Calu3 (cell line): ENCODE data around the gene BLOC1S4. TPM values are rescaled to one million over a fixed set of nuclear protein-coding genes. Genes with fewer than 3 reads are reported as not detected.
A peak's percentile ranks its signal among the peaks of the same experiment; 100 is the strongest.

Experiments
- BruUV-seq: library from RNA; stranded (reverse); fragments of 400-500 nt; replicated peaks from 2 replicates; lab custom pipeline; 2021; lab: Mats Ljungman, UMichigan
- CTCF ChIA-PET: fragments of 300-600 bp; sonication (Branson Sonifier 250); formaldehyde crosslinking; loops from one replicate; lab custom pipeline; 2022; ENCODE audit warnings: antibody characterized with exemption; lab: Charles Lee
- DNase-seq: peaks from one replicate; pipeline ENCODE4 v3.0.0; 2022
- H3K27ac Mint-ChIP-seq: one replicate; pipeline ENCODE4 v1.8.0; 2022; ENCODE audit warnings: mixed read lengths; ENCODE audit not compliant: unreplicated experiment
- H3K27me3 Mint-ChIP-seq: one replicate; pipeline ENCODE4 v1.8.0; 2022; ENCODE audit warnings: mixed read lengths; ENCODE audit not compliant: unreplicated experiment
- H3K36me3 Mint-ChIP-seq: one replicate; pipeline ENCODE4 v1.8.0; 2022; ENCODE audit warnings: mild to moderate bottlenecking, moderate library complexity, mixed read lengths; ENCODE audit not compliant: insufficient read depth, unreplicated experiment
- H3K4me1 Mint-ChIP-seq: one replicate; pipeline ENCODE4 v1.8.0; 2022; ENCODE audit warnings: mild to moderate bottlenecking, low read depth, mixed read lengths; ENCODE audit not compliant: unreplicated experiment
- H3K4me3 Mint-ChIP-seq: one replicate; pipeline ENCODE4 v1.8.0; 2022; ENCODE audit warnings: mild to moderate bottlenecking, low read depth, moderate library complexity, mixed read lengths; ENCODE audit not compliant: unreplicated experiment
- H3K9me3 Mint-ChIP-seq: one replicate; pipeline ENCODE4 v1.8.0; 2022; ENCODE audit warnings: low read depth, mixed read lengths; ENCODE audit not compliant: unreplicated experiment
- CTCF ChIP-seq: fragments of 200-600 bp; IDR thresholded peaks from one replicate; pipeline ENCODE4 v1.8.0; 2022; ENCODE audit warnings: antibody characterized with exemption; ENCODE audit not compliant: unreplicated experiment
- intact Hi-C: fragments of 100-400 bp; cut with micrococcal nuclease; formaldehyde crosslinking; loops from one replicate; pipeline ENCODE4 v1.10.0; 2022; ENCODE audit not compliant: unreplicated experiment
- total RNA-seq: library from RNA; stranded (reverse); gene quantifications from 2 replicates; pipeline ENCODE4 v1.2.3, GENCODE V29; 2022

The BLOC1S4 gene
- total RNA-seq, 1 experiment from 2014 or later: 9.2 TPM

- no TSS peak for BruUV-seq
- no peak overlapping the region for H3K27ac Mint-ChIP-seq
- H3K27me3 Mint-ChIP-seq: no peaks in the 10 kb centered on the region
- no peak for DNase-seq
- CTCF ChIA-PET: no interaction called here
- intact Hi-C loops: no loop called here
- peaks cover 26% of the 10 kb centered on the region for H3K36me3 Mint-ChIP-seq
- no peaks in the 10 kb centered on the region for H3K9me3 Mint-ChIP-seq
- peaks cover 25% of the 10 kb centered on the region for H3K4me1 Mint-ChIP-seq
- no peak for TF ChIP-seq CTCF
- no peak overlapping the region for H3K4me3 Mint-ChIP-seq
Observed at GRCh38 chr4:6686104-6686787, 29.7 kb upstream of the BLOC1S4 start.

- H3K27ac Mint-ChIP-seq: peak overlapping the region; percentile 96
- H3K9me3 Mint-ChIP-seq: no peaks in the 10 kb centered on the region
- intact Hi-C loops: loop anchor here (2.0 kb wide), 1 partner anchor 13 kb away; a partner anchor contains a TSS
- no TSS peak for BruUV-seq
- peaks cover 34% of the 10 kb centered on the region for H3K36me3 Mint-ChIP-seq
- no peaks in the 10 kb centered on the region for H3K27me3 Mint-ChIP-seq
- H3K4me1 Mint-ChIP-seq: peaks cover 34% of the 10 kb centered on the region
- CTCF ChIA-PET: interaction anchor here (0.6 to 3.1 kb wide), 5 partner anchors 13 to 1104 kb away, joined by 4 to 26 read pairs (median 5); no protein-coding TSS in a partner anchor
- H3K4me3 Mint-ChIP-seq: peak overlapping the region; percentile 60
- DNase-seq: peak; percentile 36
- TF ChIP-seq CTCF: no peak
Observed at GRCh38 chr4:6687947-6688878, 27.8 kb upstream of the BLOC1S4 start.

GRCh38 chr4:6688879-6689505 lies 27.0 kb upstream of the BLOC1S4 start:
- H3K36me3 Mint-ChIP-seq: peaks cover 42% of the 10 kb centered on the region
- TF ChIP-seq CTCF: no peak
- DNase-seq: peak; percentile 78
- peak overlapping the region; percentile 96 for H3K27ac Mint-ChIP-seq
- H3K4me1 Mint-ChIP-seq: peaks cover 38% of the 10 kb centered on the region
- peak overlapping the region; percentile 60 for H3K4me3 Mint-ChIP-seq
- BruUV-seq: no TSS peak
- no peaks in the 10 kb centered on the region for H3K9me3 Mint-ChIP-seq
- CTCF ChIA-PET: interaction anchor here (0.6 to 3.1 kb wide), 2 partner anchors 14 to 1103 kb away, joined by 5 to 26 read pairs; no protein-coding TSS in a partner anchor
- intact Hi-C loops: loop anchor here (2.0 kb wide), 1 partner anchor 14 kb away; a partner anchor contains a TSS
- H3K27me3 Mint-ChIP-seq: no peaks in the 10 kb centered on the region

- Mint-ChIP-seq H3K4me3 (peak overlapping the region; percentile 60), H3K9me3 (no peaks in the 10 kb centered on the region), H3K27ac (peak overlapping the region; percentile 96), H3K4me1 (peaks cover 38% of the 10 kb centered on the region), H3K27me3 (no peaks in the 10 kb centered on the region), H3K36me3 (peaks cover 47% of the 10 kb centered on the region)
- BruUV-seq: no TSS peak
- intact Hi-C loops: loop anchor here (2.0 kb wide), 1 partner anchor 15 kb away; a partner anchor contains a TSS
- TF ChIP-seq CTCF: no peak
- DNase-seq: peak; percentile 43
- CTCF ChIA-PET: interaction anchor here (3.1 kb wide), 1 partner anchor 14 kb away, joined by 26 read pairs; no protein-coding TSS in a partner anchor
Observed at GRCh38 chr4:6689506-6689960, 26.4 kb upstream of the BLOC1S4 start.
